ENCODE results near the gene NUDCD2.

DNA sequence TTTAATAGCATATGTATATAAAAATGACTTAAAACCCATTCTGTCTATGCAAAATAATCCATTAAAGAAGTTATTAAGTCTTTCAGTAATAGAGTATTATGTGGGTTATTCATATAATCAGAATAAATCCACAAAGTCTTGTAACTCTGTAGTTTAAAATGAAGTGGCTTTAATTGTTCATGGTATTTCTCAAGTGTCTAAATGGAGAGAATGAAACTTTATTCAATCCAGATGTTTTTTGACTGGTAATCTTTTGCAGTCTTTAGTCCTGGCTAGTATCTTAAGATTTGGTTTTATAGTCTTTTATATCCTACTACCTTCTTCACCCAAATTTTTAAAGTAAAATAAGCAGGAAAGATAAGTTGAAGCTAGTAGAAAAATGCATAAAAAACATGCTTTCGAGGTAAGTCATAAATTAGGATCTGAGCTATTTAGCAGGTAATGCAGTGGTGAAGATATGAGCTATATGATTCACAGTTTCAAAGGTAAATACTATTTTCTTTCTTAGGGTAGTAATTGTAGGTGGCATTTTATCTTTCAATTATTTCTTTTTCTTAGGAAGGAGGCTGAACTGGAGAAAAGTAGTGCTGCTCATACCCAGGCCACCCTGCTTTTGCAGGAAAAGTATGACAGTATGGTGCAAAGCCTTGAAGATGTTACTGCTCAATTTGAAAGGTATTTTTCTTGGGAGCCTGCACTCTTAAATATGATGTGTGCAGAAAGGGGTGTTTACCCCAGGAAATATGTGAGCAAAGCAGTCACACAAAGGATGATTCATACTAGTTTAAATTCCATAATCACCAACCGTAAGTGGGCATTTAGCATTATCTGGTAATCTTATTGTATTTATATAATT, 18.5 kb upstream of the NUDCD2 start:
- no peak for TF ChIP-seq POLR2A (IDR thresholded peaks at IDR 0.05)
- TF ChIP-seq, protein P1, sequence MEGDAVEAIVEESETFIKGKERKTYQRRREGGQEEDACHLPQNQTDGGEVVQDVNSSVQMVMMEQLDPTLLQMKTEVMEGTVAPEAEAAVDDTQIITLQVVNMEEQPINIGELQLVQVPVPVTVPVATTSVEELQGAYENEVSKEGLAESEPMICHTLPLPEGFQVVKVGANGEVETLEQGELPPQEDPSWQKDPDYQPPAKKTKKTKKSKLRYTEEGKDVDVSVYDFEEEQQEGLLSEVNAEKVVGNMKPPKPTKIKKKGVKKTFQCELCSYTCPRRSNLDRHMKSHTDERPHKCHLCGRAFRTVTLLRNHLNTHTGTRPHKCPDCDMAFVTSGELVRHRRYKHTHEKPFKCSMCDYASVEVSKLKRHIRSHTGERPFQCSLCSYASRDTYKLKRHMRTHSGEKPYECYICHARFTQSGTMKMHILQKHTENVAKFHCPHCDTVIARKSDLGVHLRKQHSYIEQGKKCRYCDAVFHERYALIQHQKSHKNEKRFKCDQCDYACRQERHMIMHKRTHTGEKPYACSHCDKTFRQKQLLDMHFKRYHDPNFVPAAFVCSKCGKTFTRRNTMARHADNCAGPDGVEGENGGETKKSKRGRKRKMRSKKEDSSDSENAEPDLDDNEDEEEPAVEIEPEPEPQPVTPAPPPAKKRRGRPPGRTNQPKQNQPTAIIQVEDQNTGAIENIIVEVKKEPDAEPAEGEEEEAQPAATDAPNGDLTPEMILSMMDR (IDR thresholded peaks at IDR 0.05), result no peak

Data from lower leg skin (tissue), 3 donors.